ENCODE data around the gene ZNF500. TPM values are rescaled to one million over a fixed set of nuclear protein-coding genes. Genes with fewer than 3 reads are reported as not detected.

Gene ZNF500
- polyA plus RNA-seq, 1 of the 3 experiments (the other 2 are of a cell fraction): 6.3 TPM

- Histone ChIP-seq H2AFZ (ENCODE audit: low read depth) (no peak overlapping the region), H3K4me3 (ENCODE audit: low read depth in 2 of 2, low read length in 1 of 2) (no peak overlapping the region), H3K4me1 (ENCODE audit: control insufficient read depth in 1 of 2, insufficient read depth in 2 of 2, low read depth in 1 of 2, low read length in 1 of 2) (no peaks in the 10 kb centered on the region), H3K36me3 (replicated peaks in 1 of 2; ENCODE audit: control insufficient read depth in 1 of 2, insufficient read depth in 2 of 2, low read length in 1 of 2) (peaks cover 30 to 40% of the 10 kb centered on the region in 2 experiments), H3K9ac (no peak overlapping the region), H3K4me2 (no peak overlapping the region), H3K27me3 (ENCODE audit: insufficient read depth) (no peaks in the 10 kb centered on the region), H3F3A (replicated peaks; ENCODE audit: insufficient read depth) (peaks cover 11% of the 10 kb centered on the region), H3K9me2 (no peaks in the 10 kb centered on the region), H3K79me2 (ENCODE audit: insufficient read depth) (no peaks in the 10 kb centered on the region), H3K27ac (ENCODE audit: low read depth in 2 of 2, low read length in 1 of 2) (no peak overlapping the region), H3K9me3 (no peaks in the 10 kb centered on the region), H4K20me1 (ENCODE audit: insufficient read depth) (no peaks in the 10 kb centered on the region)
- no peak for DNase-seq
- POLR2A ChIA-PET: no interaction called here
- TF ChIP-seq NRF1 (IDR thresholded peaks at IDR 0.05; ENCODE audit: low read depth, low read length) (no peak), SMC3 (IDR thresholded peaks at IDR 0.05; ENCODE audit: low read depth, low read length) (no peak), IRF3 (IDR thresholded peaks at IDR 0.05; ENCODE audit: low read depth, low read length) (no peak), JUND (IDR thresholded peaks at IDR 0.05) (no peak), TCF12 (IDR thresholded peaks at IDR 0.05) (no peak), CTCF (IDR thresholded peaks at IDR 0.05) (no peak), SIN3A (IDR thresholded peaks at IDR 0.05; ENCODE audit: borderline replicate concordance, low read depth, low read length) (no peak), ZBTB33 (IDR thresholded peaks at IDR 0.05; ENCODE audit: borderline replicate concordance, low read depth) (no peak), POLR2AphosphoS5 (IDR thresholded peaks at IDR 0.05; ENCODE audit: low read depth, low read length) (no peak), REST (IDR thresholded peaks at IDR 0.05; ENCODE audit: low read depth, low read length) (no peak), USF1 (IDR thresholded peaks at IDR 0.05; ENCODE audit: borderline replicate concordance, low read depth) (no peak), MXI1 (IDR thresholded peaks at IDR 0.05; ENCODE audit: low read depth, low read length) (no peak), TAF1 (IDR thresholded peaks at IDR 0.05; ENCODE audit: borderline replicate concordance, low read depth, low read length) (no peak), YY1 (IDR thresholded peaks at IDR 0.05; ENCODE audit: low read depth) (no peak), MAX (IDR thresholded peaks at IDR 0.05; ENCODE audit: low read depth) (no peak), EZH2phosphoT487 (IDR thresholded peaks at IDR 0.05; ENCODE audit: borderline replicate concordance, low read depth) (no peak), FOXJ3 (CRISPR knock-in tag; IDR thresholded peaks at IDR 0.05) (no peak), GABPA (IDR thresholded peaks at IDR 0.05; ENCODE audit: low read depth) (no peak), RXRA (IDR thresholded peaks at IDR 0.05; ENCODE audit: borderline replicate concordance, low read depth) (no peak), USF2 (IDR thresholded peaks at IDR 0.05; ENCODE audit: borderline replicate concordance, low read depth, low read length) (no peak)
- 100% methylated on average over 8 of the region's 9 CpGs for WGBS (ENCODE audit: low lambda C conversion rate)
- CTCF ChIA-PET: interaction anchor here (2.4 kb wide), 1 partner anchor 15 kb away, joined by 6 read pairs; no protein-coding TSS in a partner anchor
Measured at GRCh38 chr16:4811773-4812172, 44.8 kb upstream of the ZNF500 start.

All from SK-N-SH (cell line).